OCI-LY3 (cell line): Measurements from ENCODE around the gene SLC25A21.

Experiments used
- EZH2phosphoT487 ChIP-seq: fragments of 200-600 bp; shearing (Covaris generic); IDR thresholded peaks from 2 replicates; pipeline ENCODE4 v1.6.1; 2018; ENCODE audit warnings: antibody characterized with exemption, mixed run types, low read depth
- TF ChIP-seq, protein P1 (sequence below): fragments of 200-600, 300-600 bp; sonication (generic); IDR thresholded peaks from 2 replicates; pipeline ENCODE4 v1.5.1; 2014; ENCODE audit warnings: antibody characterized with exemption, low read length, low read depth

DNA sequence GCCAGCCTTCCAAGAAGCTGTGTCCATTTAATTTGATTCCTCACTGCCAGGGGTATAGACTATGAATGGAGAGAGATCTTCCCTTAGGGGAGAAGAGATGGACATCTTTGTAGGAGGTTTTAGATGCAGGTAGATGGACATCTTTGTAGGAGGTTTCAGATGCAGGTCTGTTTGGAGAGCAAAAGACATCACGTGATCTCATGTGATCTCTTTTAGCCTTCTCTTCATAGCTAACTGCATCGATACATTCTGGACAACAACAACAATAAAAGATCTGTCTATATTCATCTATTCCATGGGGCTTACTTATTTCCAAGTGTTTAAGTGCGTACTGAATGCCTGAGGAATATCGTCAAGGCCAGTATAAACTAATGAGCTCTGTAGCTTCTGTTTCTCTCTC lies 347.6 kb downstream of the SLC25A21 start:
- TF ChIP-seq, protein P1, sequence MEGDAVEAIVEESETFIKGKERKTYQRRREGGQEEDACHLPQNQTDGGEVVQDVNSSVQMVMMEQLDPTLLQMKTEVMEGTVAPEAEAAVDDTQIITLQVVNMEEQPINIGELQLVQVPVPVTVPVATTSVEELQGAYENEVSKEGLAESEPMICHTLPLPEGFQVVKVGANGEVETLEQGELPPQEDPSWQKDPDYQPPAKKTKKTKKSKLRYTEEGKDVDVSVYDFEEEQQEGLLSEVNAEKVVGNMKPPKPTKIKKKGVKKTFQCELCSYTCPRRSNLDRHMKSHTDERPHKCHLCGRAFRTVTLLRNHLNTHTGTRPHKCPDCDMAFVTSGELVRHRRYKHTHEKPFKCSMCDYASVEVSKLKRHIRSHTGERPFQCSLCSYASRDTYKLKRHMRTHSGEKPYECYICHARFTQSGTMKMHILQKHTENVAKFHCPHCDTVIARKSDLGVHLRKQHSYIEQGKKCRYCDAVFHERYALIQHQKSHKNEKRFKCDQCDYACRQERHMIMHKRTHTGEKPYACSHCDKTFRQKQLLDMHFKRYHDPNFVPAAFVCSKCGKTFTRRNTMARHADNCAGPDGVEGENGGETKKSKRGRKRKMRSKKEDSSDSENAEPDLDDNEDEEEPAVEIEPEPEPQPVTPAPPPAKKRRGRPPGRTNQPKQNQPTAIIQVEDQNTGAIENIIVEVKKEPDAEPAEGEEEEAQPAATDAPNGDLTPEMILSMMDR = no peak
- no peak for TF ChIP-seq EZH2phosphoT487
